CD4-positive, alpha-beta T cell (primary cell): Measurements from ENCODE around the gene CAMTA1. TPM values are rescaled to one million over a fixed set of nuclear protein-coding genes. Genes with fewer than 3 reads are reported as not detected.

Experiments used
- ATAC-seq: fragments of 200-7000 bp; cut with Tn5 transposase; one replicate; pipeline ENCODE4 v1.10.0; 2022; ENCODE audit warnings: mild to moderate bottlenecking; ENCODE audit not compliant: poor library complexity
- CTCF ChIA-PET: fragments of 350-600 bp; sonication (Branson Sonifier 250); formaldehyde crosslinking; loops from one replicate; lab custom pipeline; 2021; ENCODE audit warnings: antibody characterized with exemption, inconsistent platforms; lab: Charles Lee
- POLR2A ChIA-PET: fragments of 350-600 bp; sonication (Branson Sonifier 250); formaldehyde crosslinking; loops from one replicate; lab custom pipeline; 2021; ENCODE audit warnings: antibody characterized with exemption, inconsistent platforms; lab: Charles Lee
- DNase-seq, 14 experiments: peaks; one replicate each; pipeline ENCODE4 v3.0.0-alpha.2; 2013 to 2020; ENCODE audit warnings: mixed read lengths in 2 of 14
- H3K27ac ChIP-seq, 2 donors: one replicate each; pipeline versions ENCODE4 v1.5.1 to v1.7.0; 2013; ENCODE audit warnings: low read length in 2 of 2, low read depth in 1 of 2, mild to moderate bottlenecking in 1 of 2
- H3K27me3 ChIP-seq, 2 experiments: 1 replicate in 1 of 2; 2 replicates in 1 of 2; pipeline versions ENCODE4 v1.6.1 to v1.7.0; 2013; ENCODE audit warnings: low read length in 2 of 2, control low read depth in 1 of 2, mild to moderate bottlenecking in 1 of 2, moderate library complexity in 1 of 2; ENCODE audit not compliant: insufficient read depth in 2 of 2, control insufficient read depth in 1 of 2
- H3K36me3 ChIP-seq: one replicate; pipeline ENCODE4 v1.6.1; 2013; ENCODE audit warnings: low read length, control low read depth; ENCODE audit not compliant: insufficient read depth
- H3K4me1 ChIP-seq: one replicate; pipeline ENCODE4 v1.6.1; 2013; ENCODE audit warnings: low read length, control low read depth; ENCODE audit not compliant: insufficient read depth
- H3K4me3 ChIP-seq: one replicate; pipeline ENCODE4 v1.5.1; 2013; ENCODE audit warnings: mild to moderate bottlenecking, low read length, moderate library complexity
- H3K9me3 ChIP-seq, 2 experiments: 1 replicate in 1 of 2; 2 replicates in 1 of 2; pipeline versions ENCODE4 v1.6.1 to v1.7.0; 2013; ENCODE audit warnings: low read length in 2 of 2, mild to moderate bottlenecking in 2 of 2, control low read depth in 1 of 2, moderate library complexity in 1 of 2; ENCODE audit not compliant: control insufficient read depth in 1 of 2, insufficient read depth in 1 of 2
- H3K27ac Mint-ChIP-seq: one replicate; pipeline ENCODE4 v1.8.0; 2020; ENCODE audit warnings: mixed read lengths
- H3K27me3 Mint-ChIP-seq: one replicate; pipeline ENCODE4 v1.8.0; 2021; ENCODE audit warnings: mixed read lengths
- H3K36me3 Mint-ChIP-seq: one replicate; pipeline ENCODE4 v1.8.0; 2021; ENCODE audit warnings: low read depth, mixed read lengths
- H3K4me1 Mint-ChIP-seq: one replicate; pipeline ENCODE4 v1.8.0; 2021; ENCODE audit warnings: low read depth, mixed read lengths
- H3K4me3 Mint-ChIP-seq: one replicate; pipeline ENCODE4 v1.8.0; 2020; ENCODE audit warnings: mild to moderate bottlenecking, mixed read lengths
- H3K9me3 Mint-ChIP-seq: one replicate; pipeline ENCODE4 v1.8.0; 2020; ENCODE audit warnings: mixed read lengths
- intact Hi-C, 2 experiments: fragments of 100-400 bp; cut with DNase I in 1 of 2; cut with micrococcal nuclease in 1 of 2; formaldehyde crosslinking; loops; one replicate each; pipeline versions ENCODE4 v1.15.1 to v1.9.0; 2023 to 2025; cut with DNase I, micrococcal nuclease
- total RNA-seq, 174 experiments: library from RNA in 2 of 174; stranded (reverse) in 2 of 174; gene quantifications; one replicate each; pipeline ENCODE4 v1.2.3 and lab custom pipeline; 2021 to 2026
- TF ChIP-seq, protein P1 (sequence below): fragments of 200-600 bp; IDR thresholded peaks from one replicate; pipeline ENCODE4 v1.8.0; 2022; ENCODE audit warnings: antibody characterized with exemption, mild to moderate bottlenecking

The CAMTA1 gene
- total RNA-seq, 2 experiments from 2014 or later = 38.6 to 39.3 TPM

DNA sequence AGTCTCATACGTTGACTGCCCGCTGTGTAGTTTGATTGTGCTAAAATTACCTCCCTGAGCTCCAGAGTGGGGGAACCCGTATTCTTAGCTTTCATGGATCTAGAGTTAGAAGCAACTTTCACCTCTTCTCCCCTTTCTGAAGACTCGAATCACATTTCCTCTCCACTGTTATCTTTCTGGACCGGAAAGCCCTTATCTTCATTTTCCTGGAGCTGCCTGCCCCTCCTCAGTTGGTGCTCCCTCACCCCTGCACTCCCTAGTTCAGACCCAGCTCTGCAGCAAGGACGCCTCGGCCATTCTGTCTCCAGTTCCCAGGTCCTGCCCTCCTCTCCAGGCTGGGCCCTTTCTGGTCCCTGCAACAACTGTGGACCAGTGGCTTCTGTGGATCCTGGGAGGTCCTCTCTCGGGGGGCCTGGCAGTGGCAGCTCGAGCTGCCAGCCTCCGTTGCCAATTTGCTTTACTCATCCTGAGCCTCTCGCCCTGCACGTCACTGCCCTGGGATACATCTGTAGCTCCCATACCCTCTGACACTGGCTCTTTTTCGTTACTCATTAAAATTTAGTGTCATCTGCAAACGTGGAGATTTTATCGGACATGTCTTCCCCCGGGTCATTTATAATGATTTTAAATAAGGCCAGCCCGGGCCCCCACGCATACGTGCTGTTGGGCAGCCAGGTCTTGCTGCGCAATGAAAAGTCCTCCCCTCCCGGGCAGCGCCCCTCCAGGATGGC, 844.4 kb downstream of the CAMTA1 start:
- CTCF ChIA-PET = no interaction called here
- DNase-seq (no peak), ATAC-seq (no peak)
- H3K4me3 ChIP-seq = no peak overlapping the region
- Mint-ChIP-seq H3K27ac (no peak overlapping the region), H3K4me3 (no peak overlapping the region), H3K27me3 (peaks cover 31% of the 10 kb centered on the region), H3K9me3 (no peaks in the 10 kb centered on the region), H3K4me1 (no peaks in the 10 kb centered on the region), H3K36me3 (no peaks in the 10 kb centered on the region)
- no peak overlapping the region for H3K27ac ChIP-seq
- POLR2A ChIA-PET = no interaction called here
- H3K4me1 ChIP-seq = no peaks in the 10 kb centered on the region
- TF ChIP-seq, protein P1, sequence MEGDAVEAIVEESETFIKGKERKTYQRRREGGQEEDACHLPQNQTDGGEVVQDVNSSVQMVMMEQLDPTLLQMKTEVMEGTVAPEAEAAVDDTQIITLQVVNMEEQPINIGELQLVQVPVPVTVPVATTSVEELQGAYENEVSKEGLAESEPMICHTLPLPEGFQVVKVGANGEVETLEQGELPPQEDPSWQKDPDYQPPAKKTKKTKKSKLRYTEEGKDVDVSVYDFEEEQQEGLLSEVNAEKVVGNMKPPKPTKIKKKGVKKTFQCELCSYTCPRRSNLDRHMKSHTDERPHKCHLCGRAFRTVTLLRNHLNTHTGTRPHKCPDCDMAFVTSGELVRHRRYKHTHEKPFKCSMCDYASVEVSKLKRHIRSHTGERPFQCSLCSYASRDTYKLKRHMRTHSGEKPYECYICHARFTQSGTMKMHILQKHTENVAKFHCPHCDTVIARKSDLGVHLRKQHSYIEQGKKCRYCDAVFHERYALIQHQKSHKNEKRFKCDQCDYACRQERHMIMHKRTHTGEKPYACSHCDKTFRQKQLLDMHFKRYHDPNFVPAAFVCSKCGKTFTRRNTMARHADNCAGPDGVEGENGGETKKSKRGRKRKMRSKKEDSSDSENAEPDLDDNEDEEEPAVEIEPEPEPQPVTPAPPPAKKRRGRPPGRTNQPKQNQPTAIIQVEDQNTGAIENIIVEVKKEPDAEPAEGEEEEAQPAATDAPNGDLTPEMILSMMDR = no peak
- H3K9me3 ChIP-seq = peaks cover 0 to 4% of the 10 kb centered on the region in 2 experiments
- intact Hi-C loops = no loop called here
- H3K27me3 ChIP-seq = peaks cover 9 to 20% of the 10 kb centered on the region in 2 experiments
- H3K36me3 ChIP-seq = no peaks in the 10 kb centered on the region

DNA sequence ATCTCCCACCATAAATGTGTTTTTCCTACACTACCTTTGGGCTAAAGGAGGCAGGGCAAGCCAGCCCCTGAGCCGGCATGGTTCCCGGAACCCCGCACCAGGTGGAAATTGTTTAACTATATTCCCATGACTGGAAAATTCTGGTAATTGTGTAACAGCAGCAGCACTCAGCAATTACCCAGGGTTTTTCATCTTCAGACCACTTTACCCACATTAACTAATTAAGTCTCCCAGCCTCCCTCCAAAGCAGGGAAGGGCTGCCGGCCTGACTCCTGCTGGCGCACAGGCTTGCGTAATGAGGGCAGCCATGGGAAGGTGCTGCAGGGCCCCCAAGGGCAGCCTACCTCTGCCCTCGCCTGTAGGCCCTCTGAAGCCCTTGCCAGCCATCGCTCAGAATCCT, 845.1 kb downstream of the CAMTA1 start:
- no peak overlapping the region for H3K4me3 ChIP-seq
- no peak for DNase-seq
- no peak overlapping the region for H3K27ac ChIP-seq
- no peaks in the 10 kb centered on the region for H3K36me3 ChIP-seq
- peaks cover 9 to 16% of the 10 kb centered on the region in 2 experiments for H3K27me3 ChIP-seq
- no peak overlapping the region for H3K27ac Mint-ChIP-seq
- POLR2A ChIA-PET = no interaction called here
- TF ChIP-seq, protein P1 = no peak
- no peaks in the 10 kb centered on the region for H3K4me1 Mint-ChIP-seq
- H3K4me3 Mint-ChIP-seq = no peak overlapping the region
- H3K36me3 Mint-ChIP-seq = no peaks in the 10 kb centered on the region
- H3K9me3 ChIP-seq = peaks cover 0 to 6% of the 10 kb centered on the region in 2 experiments
- no peaks in the 10 kb centered on the region for H3K9me3 Mint-ChIP-seq
- H3K4me1 ChIP-seq = no peaks in the 10 kb centered on the region
- intact Hi-C loops = no loop called here
- peaks cover 32% of the 10 kb centered on the region for H3K27me3 Mint-ChIP-seq
- CTCF ChIA-PET = no interaction called here
- ATAC-seq = no peak

DNA sequence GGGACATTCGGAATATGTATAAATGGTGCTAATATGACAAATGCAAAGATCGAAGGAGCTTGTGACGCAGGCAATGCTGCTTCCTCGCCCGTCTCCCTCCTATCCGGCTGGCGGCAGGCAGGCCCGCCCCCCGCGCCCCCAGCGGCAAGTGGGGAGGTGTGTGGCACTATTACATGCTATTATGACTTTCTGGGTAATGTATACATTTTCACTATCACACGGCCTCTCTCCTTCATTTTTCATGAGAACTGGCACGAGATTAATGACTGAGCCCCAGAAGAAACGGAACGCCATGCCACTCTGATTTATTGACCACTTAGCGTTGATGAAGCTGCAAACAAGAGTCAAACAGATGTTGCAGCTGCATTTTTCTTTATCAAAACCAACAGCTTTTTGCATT, 846.9 kb downstream of the CAMTA1 start:
- H3K4me3 ChIP-seq = no peak overlapping the region
- POLR2A ChIA-PET = no interaction called here
- H3K27ac Mint-ChIP-seq = no peak overlapping the region

More for the DNA sequence above, 846.9 kb downstream of the CAMTA1 start:
- intact Hi-C loops = no loop called here
- no peaks in the 10 kb centered on the region for H3K4me1 ChIP-seq
- Mint-ChIP-seq H3K36me3 (no peaks in the 10 kb centered on the region), H3K9me3 (no peaks in the 10 kb centered on the region), H3K27me3 (peaks cover 32% of the 10 kb centered on the region), H3K4me1 (no peaks in the 10 kb centered on the region), H3K4me3 (no peak overlapping the region)
- no peak for ATAC-seq
- no peaks in the 10 kb centered on the region for H3K36me3 ChIP-seq
- no peak overlapping the region for H3K27ac ChIP-seq
- peaks cover 0 to 6% of the 10 kb centered on the region in 2 experiments for H3K9me3 ChIP-seq
- DNase-seq = no peak
- peaks cover 9 to 16% of the 10 kb centered on the region in 2 experiments for H3K27me3 ChIP-seq
- CTCF ChIA-PET = no interaction called here
- TF ChIP-seq, protein P1 = no peak
